ENCODE measurements around the gene PRKAG2. TPM values are rescaled to one million over a fixed set of nuclear protein-coding genes. Genes with fewer than 3 reads are reported as not detected.

The PRKAG2 gene
- total RNA-seq, 1 donor from 2014 or later: 130 TPM

DNA sequence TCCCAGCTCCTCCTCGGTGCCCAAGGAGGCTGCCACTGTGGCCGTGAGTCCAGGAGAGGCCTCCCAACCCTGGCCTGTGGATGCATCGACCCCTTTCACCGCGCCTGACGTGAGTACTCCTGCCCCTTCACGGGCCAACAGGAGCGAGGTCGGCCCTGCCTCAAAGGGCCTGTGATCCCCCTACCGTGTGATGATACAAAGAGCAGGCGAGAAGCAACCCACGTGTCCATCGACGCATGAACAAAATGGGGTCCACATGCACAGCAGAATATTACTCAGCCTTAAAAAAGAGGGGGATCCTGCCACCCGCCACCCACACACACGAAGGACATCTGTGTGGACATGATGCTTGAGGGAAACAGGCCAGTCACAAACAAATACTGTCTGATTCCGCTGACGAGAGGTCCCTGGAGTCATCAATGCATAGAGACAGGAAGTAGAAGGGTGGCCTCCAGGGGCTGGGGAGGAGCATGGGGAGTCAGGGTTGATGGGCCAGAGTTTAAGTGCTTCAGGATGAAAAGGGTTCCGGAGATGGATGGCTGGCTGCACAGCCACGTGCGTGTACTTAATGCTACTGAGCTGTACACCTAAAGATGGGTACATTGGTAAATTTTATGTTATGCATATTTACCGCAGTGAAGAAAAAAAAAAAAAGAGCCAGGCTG is 151.9 kb downstream of the PRKAG2 start:
- no peak for TF ChIP-seq CTCF (IDR thresholded peaks at IDR 0.05; ENCODE audit: borderline replicate concordance)
- Histone ChIP-seq H3K9me3 (replicated peaks) (no peaks in the 10 kb centered on the region), H3K27me3 (ENCODE audit: low read depth) (no peaks in the 10 kb centered on the region), H3K4me3 (no peak overlapping the region), H3K36me3 (no peaks in the 10 kb centered on the region), H3K4me1 (peaks cover 96% of the 10 kb centered on the region), H3K27ac (replicated peaks) (peak overlapping the region; percentile 89)
- DNase-seq: peak; percentile 5
- intact Hi-C loops (cut with micrococcal nuclease): no loop called here

- no peak for DNase-seq
- Histone ChIP-seq H3K4me3 (no peak overlapping the region), H3K4me1 (peaks cover 96% of the 10 kb centered on the region), H3K9me3 (replicated peaks) (no peaks in the 10 kb centered on the region), H3K27ac (replicated peaks) (peak overlapping the region; percentile 89), H3K36me3 (no peaks in the 10 kb centered on the region), H3K27me3 (ENCODE audit: low read depth) (no peaks in the 10 kb centered on the region)
- no peak for TF ChIP-seq CTCF (IDR thresholded peaks at IDR 0.05; ENCODE audit: borderline replicate concordance)
- intact Hi-C loops (cut with micrococcal nuclease): no loop called here
These were observed 152.5 kb downstream of the PRKAG2 start for GRCh38 chr7:151724250-151724915.

DNA sequence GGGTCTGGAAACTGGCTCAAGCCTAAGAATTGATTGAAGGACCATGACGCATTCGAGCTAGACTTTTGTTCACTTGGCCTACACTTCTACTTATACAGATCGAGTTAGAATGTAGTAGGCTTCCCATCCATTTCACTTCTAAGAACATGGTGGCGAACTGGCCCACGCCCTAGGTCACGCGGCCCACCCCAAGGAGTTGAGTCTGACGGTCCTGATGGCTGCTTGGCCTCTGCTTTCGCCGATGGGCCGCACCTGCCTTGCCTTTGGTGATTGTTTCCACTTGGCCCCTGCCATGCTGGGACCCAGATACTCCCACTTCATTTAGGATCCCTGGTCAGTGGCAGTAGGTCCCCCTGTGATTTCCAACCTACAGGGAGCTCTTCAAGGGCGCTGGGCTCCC is 153.6 kb downstream of the PRKAG2 start:
- H3K4me3 ChIP-seq: no peak overlapping the region
- DNase-seq: no peak
- intact Hi-C loops (cut with micrococcal nuclease): no loop called here
- peaks cover 95% of the 10 kb centered on the region for H3K4me1 ChIP-seq
- no peak for TF ChIP-seq CTCF (IDR thresholded peaks at IDR 0.05; ENCODE audit: borderline replicate concordance)
- peak overlapping the region; percentile 89 for H3K27ac ChIP-seq (replicated peaks)
- no peaks in the 10 kb centered on the region for H3K9me3 ChIP-seq (replicated peaks)
- H3K27me3 ChIP-seq (ENCODE audit: low read depth): no peaks in the 10 kb centered on the region
- no peaks in the 10 kb centered on the region for H3K36me3 ChIP-seq

DNA sequence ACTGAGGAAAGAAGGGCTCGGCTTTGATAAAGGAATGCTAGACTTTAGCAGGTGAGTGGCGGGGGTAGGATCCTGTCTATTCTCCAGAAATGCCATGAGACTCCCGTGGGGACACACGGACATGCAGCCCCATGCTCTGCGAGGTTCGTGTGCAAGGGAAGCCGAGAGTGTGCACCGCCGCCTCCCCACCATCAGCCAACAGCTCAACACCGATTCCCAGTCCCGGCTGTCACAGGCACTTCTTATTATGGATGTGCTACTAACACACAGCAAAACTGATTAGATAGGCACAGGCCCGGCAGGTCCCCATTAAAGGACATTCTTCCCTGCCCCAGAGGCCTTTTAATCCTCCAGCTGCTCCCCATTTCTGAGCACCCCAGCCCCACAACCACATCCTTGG is 154.4 kb downstream of the PRKAG2 start:
- H3K4me1 ChIP-seq: peaks cover 95% of the 10 kb centered on the region
- no peaks in the 10 kb centered on the region for H3K9me3 ChIP-seq (replicated peaks)
- peak; percentile 58 for DNase-seq
- intact Hi-C loops (cut with micrococcal nuclease): no loop called here
- peak overlapping the region; percentile 89 for H3K27ac ChIP-seq (replicated peaks)
- H3K4me3 ChIP-seq: peak overlapping the region; percentile 21
- no peaks in the 10 kb centered on the region for H3K36me3 ChIP-seq
- no peaks in the 10 kb centered on the region for H3K27me3 ChIP-seq (ENCODE audit: low read depth)
- TF ChIP-seq CTCF (IDR thresholded peaks at IDR 0.05; ENCODE audit: borderline replicate concordance): no peak

DNA sequence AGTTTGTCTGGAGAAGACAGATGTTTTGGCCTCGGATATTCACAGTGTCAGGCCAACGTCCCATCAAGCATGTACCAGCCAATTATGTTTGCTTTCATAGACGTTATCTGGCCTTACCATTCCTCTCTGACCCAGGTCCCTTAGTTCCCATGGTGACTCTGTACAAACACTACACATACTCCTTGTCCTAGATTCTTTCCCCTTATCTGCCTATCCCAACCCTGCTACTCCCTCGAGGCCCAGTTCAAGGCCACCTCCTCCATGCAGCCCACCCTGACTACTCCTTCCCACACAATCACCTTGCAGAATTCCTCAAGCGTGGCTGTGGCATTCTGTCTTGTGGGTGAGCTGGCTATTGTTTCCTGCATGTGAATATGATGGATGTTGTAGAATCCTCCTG is 155.2 kb downstream of the PRKAG2 start:
- no peak for DNase-seq
- H3K27me3 ChIP-seq (ENCODE audit: low read depth): no peaks in the 10 kb centered on the region
- H3K9me3 ChIP-seq (replicated peaks): no peaks in the 10 kb centered on the region
- no peaks in the 10 kb centered on the region for H3K36me3 ChIP-seq
- no peak overlapping the region for H3K4me3 ChIP-seq
- no peak for TF ChIP-seq CTCF (IDR thresholded peaks at IDR 0.05; ENCODE audit: borderline replicate concordance)
- peak overlapping the region; percentile 89 for H3K27ac ChIP-seq (replicated peaks)
- intact Hi-C loops (cut with micrococcal nuclease): no loop called here
- peaks cover 95% of the 10 kb centered on the region for H3K4me1 ChIP-seq
